ENCODE measurements around the gene MFSD6. TPM values are rescaled to one million over a fixed set of nuclear protein-coding genes. Genes with fewer than 3 reads are reported as not detected.
"Not testable (repeated sequence)": the region's sequence is repeated elsewhere in the genome, so short reads cannot be mapped to it uniquely, and the experiment has no call there.

The MFSD6 gene
- total RNA-seq, 2 experiments from 2014 or later: 30.1 to 35.4 TPM

DNA sequence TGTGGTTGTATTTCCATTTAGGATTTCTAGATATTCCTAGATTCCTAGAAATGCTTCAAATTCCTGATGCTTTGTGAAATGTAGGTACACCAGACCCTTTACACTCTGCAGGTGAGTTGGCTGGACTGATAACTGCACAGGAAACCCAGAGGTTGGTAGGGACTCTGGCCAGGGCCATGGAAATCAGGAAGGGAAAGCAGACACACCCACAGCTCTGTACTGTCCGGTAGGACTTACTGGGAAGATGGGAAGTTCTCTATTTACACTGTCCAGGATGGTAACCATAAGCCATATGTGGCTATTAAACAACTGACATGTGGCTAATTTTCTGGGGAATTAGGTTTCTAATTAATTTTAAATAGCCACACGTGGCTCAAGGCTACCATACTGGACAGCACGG lies 94.9 kb downstream of the MFSD6 start:
- DNase-seq (no peak), ATAC-seq (no peak)
- H3K9me3 Mint-ChIP-seq (ENCODE audit: low read depth): no peaks in the 10 kb centered on the region
- ChIA-PET POLR2A (no interaction called here), CTCF (interaction anchor here (0.6 kb wide), 1 partner anchor 12 kb away, joined by 4 read pairs; no protein-coding TSS in a partner anchor)
- intact Hi-C loops (cut with DNase I, micrococcal nuclease): no loop called here
- H3K4me3 Mint-ChIP-seq: no peak overlapping the region
- H3K4me1 Mint-ChIP-seq: peaks cover 12% of the 10 kb centered on the region
- H3K36me3 Mint-ChIP-seq (ENCODE audit: low read depth): peaks cover 37% of the 10 kb centered on the region
- H3K27ac Mint-ChIP-seq: no peak overlapping the region
- no peaks in the 10 kb centered on the region for H3K27me3 Mint-ChIP-seq

DNA sequence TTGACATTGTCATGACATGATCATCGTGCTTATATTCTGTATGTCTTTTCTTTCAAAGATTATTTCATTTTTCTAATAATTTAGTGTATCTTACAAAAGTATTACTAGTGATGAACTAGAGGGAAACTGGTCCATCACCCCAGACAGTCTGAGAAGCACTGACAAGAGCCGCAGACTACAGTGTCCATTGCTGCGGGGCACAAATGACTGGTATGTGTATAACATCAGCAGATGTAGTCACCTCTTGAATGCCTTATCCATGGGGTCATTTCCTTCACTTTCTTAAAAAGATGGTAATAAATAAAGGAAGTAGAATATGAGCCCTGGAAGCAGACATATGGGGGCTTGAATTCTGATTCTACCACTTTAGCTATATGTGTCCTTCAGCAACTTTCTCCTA lies 96.8 kb downstream of the MFSD6 start:
- Mint-ChIP-seq H3K9me3 (ENCODE audit: low read depth) (no peaks in the 10 kb centered on the region), H3K27ac (no peak overlapping the region), H3K27me3 (no peaks in the 10 kb centered on the region), H3K36me3 (ENCODE audit: low read depth) (peaks cover 34% of the 10 kb centered on the region), H3K4me1 (peaks cover 12% of the 10 kb centered on the region), H3K4me3 (no peak overlapping the region)
- POLR2A ChIA-PET: no interaction called here
- DNase-seq: no peak
- CTCF ChIA-PET: interaction anchor here (0.5 kb wide), 1 partner anchor 660 kb away, joined by 3 read pairs; no protein-coding TSS in a partner anchor
- intact Hi-C loops (cut with DNase I, micrococcal nuclease): no loop called here
- ATAC-seq: no peak

DNA sequence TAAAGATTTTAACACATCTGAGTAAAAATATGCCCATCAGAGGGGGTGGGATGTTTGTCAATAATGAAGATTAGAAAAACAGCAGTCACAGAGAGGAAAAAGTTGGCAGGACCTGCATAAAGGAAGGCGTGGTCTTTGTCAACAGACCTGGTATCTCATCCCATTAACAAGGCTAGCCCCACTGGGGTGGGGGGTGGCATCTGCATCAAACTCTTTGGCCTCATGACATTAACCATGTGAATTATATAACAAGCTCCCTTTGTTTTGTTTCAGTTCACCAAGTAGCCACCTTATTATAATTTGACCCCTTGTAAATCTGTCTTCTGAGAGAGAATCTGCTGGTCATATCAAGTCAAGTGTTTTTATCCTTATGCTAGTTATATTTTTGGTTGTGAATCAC lies 97.5 kb downstream of the MFSD6 start:
- intact Hi-C loops (cut with DNase I, micrococcal nuclease): no loop called here
- peaks cover 31% of the 10 kb centered on the region for H3K36me3 Mint-ChIP-seq (ENCODE audit: low read depth)
- CTCF ChIA-PET: interaction anchor here (0.5 kb wide), 1 partner anchor 659 kb away, joined by 3 read pairs; no protein-coding TSS in a partner anchor
- POLR2A ChIA-PET: no interaction called here
- no peaks in the 10 kb centered on the region for H3K9me3 Mint-ChIP-seq (ENCODE audit: low read depth)
- H3K4me3 Mint-ChIP-seq: no peak overlapping the region
- H3K27me3 Mint-ChIP-seq: no peaks in the 10 kb centered on the region
- ATAC-seq (no peak), DNase-seq (no peak)
- peaks cover 12% of the 10 kb centered on the region for H3K4me1 Mint-ChIP-seq
- H3K27ac Mint-ChIP-seq: no peak overlapping the region

DNA sequence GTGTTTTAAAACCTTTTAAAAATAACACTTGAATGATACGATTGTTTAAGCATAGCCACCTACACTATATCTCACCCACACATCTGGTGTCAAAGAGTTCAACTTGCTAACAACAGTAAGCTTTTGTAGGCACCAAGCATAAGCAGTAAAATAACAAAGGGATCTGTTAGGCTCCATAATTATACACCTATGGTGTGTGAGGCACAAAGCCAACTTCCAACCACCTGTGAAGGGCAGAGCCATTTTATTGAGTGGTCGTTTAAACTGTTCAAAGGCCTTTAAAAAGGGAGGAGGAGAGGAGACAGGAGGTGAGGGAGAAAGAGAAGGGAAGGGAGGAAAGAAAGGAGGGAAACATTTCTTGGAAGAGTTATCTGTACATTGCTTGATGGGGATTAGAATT lies 98.5 kb downstream of the MFSD6 start:
- intact Hi-C loops (cut with DNase I, micrococcal nuclease): no loop called here
- ATAC-seq: no peak

DNA sequence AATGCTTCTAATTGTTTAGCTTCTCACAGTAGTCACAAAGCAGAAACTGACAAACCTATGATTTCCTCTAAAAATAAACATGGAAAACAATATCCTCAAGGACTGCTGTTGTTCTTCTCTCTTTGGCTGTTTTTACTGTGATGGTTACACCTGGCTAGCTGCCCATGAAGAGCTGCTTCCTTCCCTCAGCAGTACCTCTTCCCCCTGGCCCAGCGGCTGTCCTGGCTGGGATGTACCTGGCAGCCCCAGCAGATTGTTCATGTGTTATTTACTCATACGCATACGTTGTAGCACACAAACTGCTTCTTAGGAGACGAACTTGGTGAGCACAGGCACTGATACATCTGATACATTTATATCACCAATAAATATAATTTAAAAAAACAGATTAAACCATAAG lies 99.0 kb downstream of the MFSD6 start:
- H3K27me3 Mint-ChIP-seq: no peaks in the 10 kb centered on the region
- H3K4me3 Mint-ChIP-seq: no peak overlapping the region
- H3K4me1 Mint-ChIP-seq: peaks cover 7% of the 10 kb centered on the region
- ChIA-PET CTCF (interaction anchor here (0.6 kb wide), 1 partner anchor 743 kb away, joined by 3 read pairs; no protein-coding TSS in a partner anchor), POLR2A (no interaction called here)
- ATAC-seq (no peak), DNase-seq (no peak)
- intact Hi-C loops (cut with DNase I, micrococcal nuclease): no loop called here
- no peak overlapping the region for H3K27ac Mint-ChIP-seq
- H3K36me3 Mint-ChIP-seq (ENCODE audit: low read depth): peaks cover 30% of the 10 kb centered on the region
- no peaks in the 10 kb centered on the region for H3K9me3 Mint-ChIP-seq (ENCODE audit: low read depth)

More for the DNA sequence above, 98.5 kb downstream of the MFSD6 start:
- no peak overlapping the region for H3K27ac Mint-ChIP-seq
- H3K4me3 Mint-ChIP-seq: no peak overlapping the region
- ChIA-PET CTCF (no interaction called here), POLR2A (no interaction called here)
- peaks cover 30% of the 10 kb centered on the region for H3K36me3 Mint-ChIP-seq (ENCODE audit: low read depth)
- no peak for DNase-seq
- no peaks in the 10 kb centered on the region for H3K27me3 Mint-ChIP-seq
- H3K9me3 Mint-ChIP-seq (ENCODE audit: low read depth): no peaks in the 10 kb centered on the region
- H3K4me1 Mint-ChIP-seq: peaks cover 7% of the 10 kb centered on the region

DNA sequence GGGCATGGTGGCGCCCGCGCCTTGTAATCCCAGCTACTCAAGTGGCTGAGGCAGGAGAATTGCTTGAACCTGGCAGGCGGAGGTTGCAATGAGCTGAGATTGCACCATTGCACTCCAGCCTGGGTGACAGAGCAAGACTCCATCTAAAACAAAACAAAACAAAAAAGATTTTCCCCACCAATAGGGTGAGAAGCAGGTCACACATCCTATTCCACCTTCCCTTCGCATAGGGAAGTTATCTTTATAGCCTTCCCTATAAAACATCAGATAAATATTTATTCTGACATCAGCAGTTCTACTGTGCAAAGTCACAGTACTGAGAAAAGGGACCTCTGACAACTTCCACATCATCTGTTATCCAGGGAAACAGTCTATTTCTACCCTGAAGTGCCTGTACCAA lies 101.7 kb downstream of the MFSD6 start:
- Mint-ChIP-seq H3K36me3 (ENCODE audit: low read depth) (peaks cover 31% of the 10 kb centered on the region), H3K4me1 (peaks cover 14% of the 10 kb centered on the region)
- H3K27me3 Mint-ChIP-seq; ATAC-seq; H3K9me3 Mint-ChIP-seq (ENCODE audit: low read depth); H3K27ac Mint-ChIP-seq; H3K4me3 Mint-ChIP-seq; DNase-seq; POLR2A ChIA-PET: not testable (repeated sequence)
- CTCF ChIA-PET: interaction anchor here (1.0 to 1.5 kb wide), 2 partner anchors 10 to 129 kb away, joined by 3 to 4 read pairs; no protein-coding TSS in a partner anchor
- intact Hi-C loops (cut with DNase I, micrococcal nuclease): loop anchor here (2.0 to 10.0 kb wide), 2 partner anchors 127 to 295 kb away; no protein-coding TSS in a partner anchor

DNA sequence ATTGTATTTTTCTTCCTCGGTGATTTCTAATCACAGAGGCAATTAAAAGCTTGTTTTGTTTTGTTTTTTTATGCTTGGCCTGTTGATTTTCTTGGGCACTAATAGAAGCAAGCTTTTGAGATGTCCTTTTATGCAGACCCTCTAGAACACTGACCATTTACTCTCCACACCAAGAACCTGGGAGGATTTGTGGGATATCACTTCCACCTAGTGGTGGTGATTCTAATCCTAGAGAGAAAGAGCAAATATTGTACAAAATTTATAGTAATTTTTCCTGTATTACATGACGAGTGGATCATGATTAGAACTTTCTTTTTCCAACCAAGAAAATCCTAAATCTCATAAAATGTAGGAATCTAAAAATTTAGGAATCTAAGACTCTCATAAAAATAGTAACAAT lies 102.9 kb downstream of the MFSD6 start:
- intact Hi-C loops (cut with DNase I, micrococcal nuclease): loop anchor here (2.0 to 10.0 kb wide), 2 partner anchors 128 to 294 kb away; no protein-coding TSS in a partner anchor
- H3K4me3 Mint-ChIP-seq: no peak overlapping the region
- ATAC-seq: no peak
- H3K36me3 Mint-ChIP-seq (ENCODE audit: low read depth): peaks cover 31% of the 10 kb centered on the region
- no peaks in the 10 kb centered on the region for H3K27me3 Mint-ChIP-seq
- no peaks in the 10 kb centered on the region for H3K9me3 Mint-ChIP-seq (ENCODE audit: low read depth)
- ChIA-PET POLR2A (no interaction called here), CTCF (no interaction called here)
- peaks cover 24% of the 10 kb centered on the region for H3K4me1 Mint-ChIP-seq
- H3K27ac Mint-ChIP-seq: no peak overlapping the region
- no peak for DNase-seq

DNA sequence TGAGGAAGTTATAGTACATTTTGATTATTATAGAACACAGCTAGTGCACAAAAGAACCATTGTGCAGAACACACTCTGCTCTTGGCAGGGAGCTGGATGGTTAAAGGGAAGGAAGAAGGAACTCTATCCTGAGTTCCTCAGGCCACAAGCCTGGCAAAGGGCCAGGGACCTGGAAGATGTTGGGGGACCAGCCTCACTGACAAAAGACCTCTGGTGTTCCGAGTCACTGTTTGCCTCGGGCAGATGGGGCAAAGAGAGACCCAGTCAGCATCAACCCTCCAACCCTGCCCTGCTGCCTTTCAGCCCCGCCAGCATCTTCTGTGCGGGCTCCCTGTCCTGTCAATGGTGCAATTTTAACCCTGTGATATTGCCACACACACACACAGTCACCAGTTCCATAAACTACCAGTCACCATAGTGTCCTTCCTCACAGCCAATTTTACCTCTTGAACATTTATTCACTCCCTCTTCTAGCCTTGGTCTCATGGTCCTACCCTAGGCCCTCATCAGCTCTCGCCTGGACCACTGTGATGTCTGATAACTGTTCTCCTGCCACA lies 104.5 kb downstream of the MFSD6 start:
- ChIA-PET POLR2A (interaction anchor here (0.5 kb wide), 1 partner anchor 12 kb away, joined by 5 read pairs; no protein-coding TSS in a partner anchor), CTCF (interaction anchor here (0.6 kb wide), 1 partner anchor 439 kb away, joined by 3 read pairs; no protein-coding TSS in a partner anchor)
- peak overlapping the region; percentile 6 for H3K27ac Mint-ChIP-seq
- ATAC-seq (no peak), DNase-seq (no peak)
- H3K4me1 Mint-ChIP-seq: peaks cover 31% of the 10 kb centered on the region
- H3K27me3 Mint-ChIP-seq: no peaks in the 10 kb centered on the region
- no peak overlapping the region for H3K4me3 Mint-ChIP-seq
- no peaks in the 10 kb centered on the region for H3K9me3 Mint-ChIP-seq (ENCODE audit: low read depth)
- H3K36me3 Mint-ChIP-seq (ENCODE audit: low read depth): peaks cover 36% of the 10 kb centered on the region
- intact Hi-C loops (cut with DNase I, micrococcal nuclease): loop anchor here in 1 of 2 experiments (10.0 kb wide), 1 partner anchor 292 kb away; no protein-coding TSS in a partner anchor

DNA sequence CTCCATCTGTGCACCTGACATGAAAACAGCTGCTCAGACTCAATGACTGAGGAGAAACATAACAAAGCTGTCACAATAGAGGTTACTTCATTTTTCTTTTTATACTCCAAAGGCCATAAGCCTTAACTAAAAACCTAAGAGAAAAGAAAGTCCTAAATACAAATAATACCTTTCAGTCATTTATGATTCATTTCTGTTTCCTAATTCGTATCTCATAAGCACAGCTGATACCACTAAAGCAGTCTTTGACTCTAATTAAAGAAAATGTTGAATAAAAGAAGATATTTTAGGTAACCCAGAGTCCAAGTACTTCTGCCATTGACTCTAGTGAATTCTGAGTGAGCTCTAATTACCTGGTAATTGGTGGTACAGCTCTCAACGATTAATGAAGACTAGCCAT lies 105.7 kb downstream of the MFSD6 start:
- H3K4me3 Mint-ChIP-seq: no peak overlapping the region
- H3K4me1 Mint-ChIP-seq: peaks cover 32% of the 10 kb centered on the region
- intact Hi-C loops (cut with DNase I, micrococcal nuclease): loop anchor here in 1 of 2 experiments (10.0 kb wide), 1 partner anchor 291 kb away; no protein-coding TSS in a partner anchor
- ATAC-seq (no peak), DNase-seq (no peak)
- POLR2A ChIA-PET: interaction anchor here (0.6 to 0.8 kb wide), 2 partner anchors 16 to 432 kb away, joined by 3 read pairs; no protein-coding TSS in a partner anchor
- CTCF ChIA-PET: interaction anchor here (0.6 to 0.9 kb wide), 2 partner anchors 15 to 51 kb away, joined by 4 to 5 read pairs; no protein-coding TSS in a partner anchor
- H3K27ac Mint-ChIP-seq: no peak overlapping the region
- peaks cover 35% of the 10 kb centered on the region for H3K36me3 Mint-ChIP-seq (ENCODE audit: low read depth)
- H3K9me3 Mint-ChIP-seq (ENCODE audit: low read depth): no peaks in the 10 kb centered on the region
- H3K27me3 Mint-ChIP-seq: no peaks in the 10 kb centered on the region

DNA sequence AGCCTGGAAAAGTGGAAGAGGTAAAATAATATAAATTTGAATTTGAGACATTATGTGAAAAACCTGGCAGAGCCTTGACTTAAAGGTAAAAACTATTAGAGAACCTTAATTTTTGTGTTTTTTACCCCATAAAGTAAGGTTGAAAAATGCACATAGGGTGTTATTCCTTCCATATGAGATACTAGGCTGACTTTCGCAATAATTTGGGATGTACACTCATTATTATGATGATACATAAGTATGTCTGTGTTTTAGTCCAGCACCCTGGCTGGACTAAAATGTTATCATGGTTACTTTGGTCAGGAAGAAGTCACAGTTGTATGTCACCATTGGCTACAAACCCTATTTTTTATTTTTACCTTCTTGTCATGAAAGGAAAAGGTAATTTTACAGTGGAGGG lies 106.5 kb downstream of the MFSD6 start:
- Mint-ChIP-seq H3K36me3 (ENCODE audit: low read depth) (peaks cover 38% of the 10 kb centered on the region), H3K4me3 (no peak overlapping the region), H3K27me3 (no peaks in the 10 kb centered on the region), H3K9me3 (ENCODE audit: low read depth) (no peaks in the 10 kb centered on the region), H3K27ac (no peak overlapping the region), H3K4me1 (peaks cover 36% of the 10 kb centered on the region)
- CTCF ChIA-PET: interaction anchor here (0.6 to 1.1 kb wide), 2 partner anchors 50 to 134 kb away, joined by 4 read pairs; no protein-coding TSS in a partner anchor
- intact Hi-C loops (cut with DNase I, micrococcal nuclease): loop anchor here in 1 of 2 experiments (10.0 kb wide), 1 partner anchor 290 kb away; no protein-coding TSS in a partner anchor
- ATAC-seq (no peak), DNase-seq (no peak)
- POLR2A ChIA-PET: interaction anchor here (0.6 kb wide), 1 partner anchor 431 kb away, joined by 3 read pairs; no protein-coding TSS in a partner anchor

DNA sequence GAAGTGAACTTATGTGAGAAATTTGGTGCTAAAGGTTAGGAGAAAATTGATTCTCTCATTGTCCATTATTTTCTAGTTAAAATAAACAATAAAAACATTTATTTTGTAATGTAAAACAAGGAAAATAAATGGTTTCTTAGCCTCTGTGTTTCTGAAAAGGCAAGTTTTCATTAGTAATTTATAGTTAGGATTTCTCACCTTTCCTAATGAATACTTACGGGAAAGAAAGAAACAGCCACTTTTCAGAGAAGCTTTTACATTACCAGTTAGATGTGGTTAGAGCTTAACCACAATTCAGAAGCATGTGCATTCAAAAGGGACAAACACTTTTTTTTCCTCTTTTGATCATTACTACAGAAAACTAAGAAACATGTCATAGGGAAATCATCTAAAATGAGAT lies 107.5 kb downstream of the MFSD6 start:
- ChIA-PET CTCF (interaction anchor here (1.7 kb wide), 1 partner anchor 15 kb away, joined by 7 read pairs; no protein-coding TSS in a partner anchor), POLR2A (no interaction called here)
- Mint-ChIP-seq H3K4me3 (no peak overlapping the region), H3K27me3 (no peaks in the 10 kb centered on the region), H3K4me1 (peaks cover 46% of the 10 kb centered on the region), H3K9me3 (ENCODE audit: low read depth) (no peaks in the 10 kb centered on the region), H3K36me3 (ENCODE audit: low read depth) (peaks cover 39% of the 10 kb centered on the region), H3K27ac (peak overlapping the region; percentile 65)
- intact Hi-C loops (cut with DNase I, micrococcal nuclease): loop anchor here in 1 of 2 experiments (10.0 kb wide), 1 partner anchor 289 kb away; no protein-coding TSS in a partner anchor
- ATAC-seq (peak; percentile 42), DNase-seq (no peak)
